ENCODE results near the gene AKAP6. TPM values are rescaled to one million over a fixed set of nuclear protein-coding genes. Genes with fewer than 3 reads are reported as not detected.
A peak's percentile ranks its signal among the peaks of the same experiment; 100 is the strongest.
"Not testable (repeated sequence)": the region's sequence is repeated elsewhere in the genome, so short reads cannot be mapped to it uniquely, and the experiment has no call there.

The AKAP6 gene
- total and polyA plus RNA-seq, 9 donors, result 25.4 to 87.1 (median 59.6) TPM

- no peak overlapping the region for H3K4me3 ChIP-seq (ENCODE audit: low read length)
- H3K36me3 ChIP-seq (ENCODE audit: control insufficient read depth, insufficient read depth, low read length), result no peaks in the 10 kb centered on the region
- H3K27ac ChIP-seq (ENCODE audit: low read length), result no peak overlapping the region
- no peaks in the 10 kb centered on the region for H3K9me3 ChIP-seq (replicated peaks; ENCODE audit: control insufficient read depth, low read depth, low read length)
- no peaks in the 10 kb centered on the region for H3K27me3 ChIP-seq (ENCODE audit: control insufficient read depth, insufficient read depth, low read length)
- DNase-seq, result no peak
- H3K4me1 ChIP-seq (ENCODE audit: control insufficient read depth, insufficient read depth, low read length), result peaks cover 4% of the 10 kb centered on the region
Observed at GRCh38 chr14:32565256-32565655, 236.2 kb downstream of the AKAP6 start.

- Histone ChIP-seq H3K27ac (ENCODE audit: low read length) (no peak overlapping the region), H3K9me3 (replicated peaks; ENCODE audit: control insufficient read depth, low read depth, low read length) (no peaks in the 10 kb centered on the region), H3K4me1 (ENCODE audit: control insufficient read depth, insufficient read depth, low read length) (peaks cover 4% of the 10 kb centered on the region), H3K36me3 (ENCODE audit: control insufficient read depth, insufficient read depth, low read length) (no peaks in the 10 kb centered on the region), H3K27me3 (ENCODE audit: control insufficient read depth, insufficient read depth, low read length) (no peaks in the 10 kb centered on the region), H3K4me3 (ENCODE audit: low read length) (no peak overlapping the region)
- no peak for DNase-seq
Observed at GRCh38 chr14:32567543-32568384, 238.7 kb downstream of the AKAP6 start.

GRCh38 chr14:32571551-32571950, 242.5 kb downstream of the AKAP6 start:
- no peak for DNase-seq
- Histone ChIP-seq H3K9me3 (replicated peaks; ENCODE audit: control insufficient read depth, low read depth, low read length) (no peaks in the 10 kb centered on the region), H3K27me3 (ENCODE audit: control insufficient read depth, insufficient read depth, low read length) (no peaks in the 10 kb centered on the region), H3K36me3 (ENCODE audit: control insufficient read depth, insufficient read depth, low read length) (no peaks in the 10 kb centered on the region), H3K27ac (ENCODE audit: low read length) (no peak overlapping the region), H3K4me1 (ENCODE audit: control insufficient read depth, insufficient read depth, low read length) (peaks cover 3% of the 10 kb centered on the region), H3K4me3 (ENCODE audit: low read length) (no peak overlapping the region)
- no CpG with 5 or more reads among the region's 2 CpGs for WGBS (ENCODE audit: insufficient coverage)

- Histone ChIP-seq H3K36me3 (ENCODE audit: control insufficient read depth, insufficient read depth, low read length) (no peaks in the 10 kb centered on the region), H3K27me3 (ENCODE audit: control insufficient read depth, insufficient read depth, low read length) (no peaks in the 10 kb centered on the region), H3K9me3 (replicated peaks; ENCODE audit: control insufficient read depth, low read depth, low read length) (no peaks in the 10 kb centered on the region), H3K27ac (ENCODE audit: low read length) (no peak overlapping the region), H3K4me3 (ENCODE audit: low read length) (no peak overlapping the region), H3K4me1 (ENCODE audit: control insufficient read depth, insufficient read depth, low read length) (peaks cover 4% of the 10 kb centered on the region)
- 43% methylated on average over 3 of the region's 7 CpGs for WGBS (ENCODE audit: insufficient coverage)
- DNase-seq, result no peak
Observed at GRCh38 chr14:32571995-32572866, 243.1 kb downstream of the AKAP6 start.

- H3K4me1 ChIP-seq (ENCODE audit: control insufficient read depth, insufficient read depth, low read length), result peaks cover 4% of the 10 kb centered on the region
- no peaks in the 10 kb centered on the region for H3K27me3 ChIP-seq (ENCODE audit: control insufficient read depth, insufficient read depth, low read length)
- no peak for DNase-seq
- H3K27ac ChIP-seq (ENCODE audit: low read length), result no peak overlapping the region
- no peaks in the 10 kb centered on the region for H3K36me3 ChIP-seq (ENCODE audit: control insufficient read depth, insufficient read depth, low read length)
- no peak overlapping the region for H3K4me3 ChIP-seq (ENCODE audit: low read length)
- H3K9me3 ChIP-seq (replicated peaks; ENCODE audit: control insufficient read depth, low read depth, low read length), result no peaks in the 10 kb centered on the region
Observed at GRCh38 chr14:32572867-32573150, 243.7 kb downstream of the AKAP6 start.

- Histone ChIP-seq H3K27ac (ENCODE audit: low read length) (no peak overlapping the region), H3K27me3 (ENCODE audit: control insufficient read depth, insufficient read depth, low read length) (no peaks in the 10 kb centered on the region), H3K4me1 (ENCODE audit: control insufficient read depth, insufficient read depth, low read length) (peaks cover 4% of the 10 kb centered on the region), H3K4me3 (ENCODE audit: low read length) (no peak overlapping the region), H3K9me3 (replicated peaks; ENCODE audit: control insufficient read depth, low read depth, low read length) (no peaks in the 10 kb centered on the region), H3K36me3 (ENCODE audit: control insufficient read depth, insufficient read depth, low read length) (no peaks in the 10 kb centered on the region)
- no CpG with 5 or more reads among the region's 2 CpGs for WGBS (ENCODE audit: insufficient coverage)
- DNase-seq, result no peak
Observed at GRCh38 chr14:32574269-32574668, 245.2 kb downstream of the AKAP6 start.

GRCh38 chr14:32576088-32576795, 247.1 kb downstream of the AKAP6 start:
- Histone ChIP-seq H3K27ac (ENCODE audit: low read length) (peak overlapping the region; percentile 37), H3K4me1 (ENCODE audit: control insufficient read depth, insufficient read depth, low read length) (peaks cover 4% of the 10 kb centered on the region), H3K4me3 (ENCODE audit: low read length) (no peak overlapping the region)

GRCh38 chr14:32576977-32577376, 247.9 kb downstream of the AKAP6 start:
- Histone ChIP-seq H3K4me1 (ENCODE audit: control insufficient read depth, insufficient read depth, low read length) (peaks cover 4% of the 10 kb centered on the region), H3K36me3 (ENCODE audit: control insufficient read depth, insufficient read depth, low read length) (no peaks in the 10 kb centered on the region), H3K9me3 (replicated peaks; ENCODE audit: control insufficient read depth, low read depth, low read length) (no peaks in the 10 kb centered on the region), H3K27ac (ENCODE audit: low read length) (peak overlapping the region; percentile 37), H3K4me3 (ENCODE audit: low read length) (no peak overlapping the region), H3K27me3 (ENCODE audit: control insufficient read depth, insufficient read depth, low read length) (no peaks in the 10 kb centered on the region)
- no CpG with 5 or more reads among the region's 2 CpGs for WGBS (ENCODE audit: insufficient coverage)
- no peak for DNase-seq

More at GRCh38 chr14:32576088-32576795, 247.1 kb downstream of the AKAP6 start:
- DNase-seq, result peak; percentile 90
- no CpG with 5 or more reads among the region's 6 CpGs for WGBS (ENCODE audit: insufficient coverage)
- Histone ChIP-seq H3K9me3 (replicated peaks; ENCODE audit: control insufficient read depth, low read depth, low read length) (no peaks in the 10 kb centered on the region), H3K36me3 (ENCODE audit: control insufficient read depth, insufficient read depth, low read length) (no peaks in the 10 kb centered on the region), H3K27me3 (ENCODE audit: control insufficient read depth, insufficient read depth, low read length) (no peaks in the 10 kb centered on the region)

GRCh38 chr14:32578181-32578580, 249.1 kb downstream of the AKAP6 start:
- Histone ChIP-seq H3K4me3 (ENCODE audit: low read length) (no peak overlapping the region), H3K9me3 (replicated peaks; ENCODE audit: control insufficient read depth, low read depth, low read length) (no peaks in the 10 kb centered on the region), H3K27me3 (ENCODE audit: control insufficient read depth, insufficient read depth, low read length) (no peaks in the 10 kb centered on the region), H3K27ac (ENCODE audit: low read length) (no peak overlapping the region), H3K36me3 (ENCODE audit: control insufficient read depth, insufficient read depth, low read length) (no peaks in the 10 kb centered on the region), H3K4me1 (ENCODE audit: control insufficient read depth, insufficient read depth, low read length) (peaks cover 4% of the 10 kb centered on the region)
- DNase-seq, result no peak
- no CpG with 5 or more reads among the region's 1 CpG for WGBS (ENCODE audit: insufficient coverage)

- not testable (repeated sequence) for H3K4me1 ChIP-seq (ENCODE audit: control insufficient read depth, insufficient read depth, low read length); H3K4me3 ChIP-seq (ENCODE audit: low read length); H3K27ac ChIP-seq (ENCODE audit: low read length); DNase-seq; H3K36me3 ChIP-seq (ENCODE audit: control insufficient read depth, insufficient read depth, low read length); H3K27me3 ChIP-seq (ENCODE audit: control insufficient read depth, insufficient read depth, low read length); H3K9me3 ChIP-seq (replicated peaks; ENCODE audit: control insufficient read depth, low read depth, low read length)
- 100% methylated on average over 3 of the region's 13 CpGs for WGBS (ENCODE audit: insufficient coverage)
Observed at GRCh38 chr14:32583427-32583826, 254.3 kb downstream of the AKAP6 start.

All from muscle of leg (tissue), 11 donors.